HG03354 (cell line): ENCODE measurements around the gene SEMA5B.

Experiments used
- ATAC-seq: cut with Tn5 transposase; IDR thresholded peaks from one replicate; pipeline ENCODE4 v1.9.1; 2021; ENCODE audit warnings: mild to moderate bottlenecking; ENCODE audit not compliant: unreplicated experiment, poor library complexity, severe bottlenecking

SEMA5B gene

DNA sequence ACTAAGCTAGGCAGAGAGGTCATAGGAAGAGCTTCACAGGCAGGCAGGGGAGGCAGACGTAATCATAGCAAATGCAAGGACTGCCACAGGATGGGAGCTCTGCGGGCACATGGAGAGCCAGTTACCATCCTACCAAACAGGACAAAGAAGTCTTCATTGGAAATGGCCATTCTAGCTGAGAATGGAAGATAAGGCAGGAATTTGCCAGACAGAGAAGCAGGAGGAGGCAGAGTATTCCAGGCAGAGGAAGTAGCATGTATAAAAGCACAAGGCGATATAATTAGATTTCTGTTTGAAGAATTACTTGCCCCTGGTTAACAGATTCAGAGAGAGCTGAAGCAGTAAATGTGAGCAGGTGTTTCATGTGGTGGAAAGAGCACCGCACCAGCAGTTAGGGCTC lies 3.5 kb upstream of the SEMA5B start:
- ATAC-seq, result no peak

DNA sequence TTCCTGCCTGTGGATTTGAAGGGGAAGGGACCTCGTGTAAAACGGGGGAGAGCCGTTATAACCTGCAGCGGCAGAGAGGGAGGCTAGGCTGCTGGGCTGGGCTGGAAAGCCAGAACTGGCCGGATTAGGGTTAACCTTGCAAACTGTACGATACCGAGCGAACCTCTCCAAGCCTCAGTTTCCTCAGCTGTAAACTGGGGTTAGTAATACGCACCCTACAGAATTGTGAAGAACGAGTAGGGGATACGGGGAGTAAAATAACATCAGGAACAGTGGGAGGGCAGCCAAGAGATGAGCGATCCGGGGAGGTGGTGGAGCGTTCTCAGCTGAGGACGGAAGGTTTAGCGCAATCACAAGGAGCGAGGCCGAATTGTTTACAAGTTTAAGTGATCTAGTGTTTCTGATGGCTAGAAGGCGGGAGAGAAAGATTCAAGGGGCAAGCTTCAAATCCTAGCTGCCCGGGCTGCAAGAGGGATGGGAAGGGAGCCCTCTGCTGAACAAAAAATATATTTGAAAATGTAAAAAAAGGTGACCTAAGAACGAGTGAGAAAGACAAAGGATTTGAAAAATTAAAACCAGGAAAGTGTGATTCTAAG lies 768 bp upstream of the SEMA5B start:
- ATAC-seq, result no peak

DNA sequence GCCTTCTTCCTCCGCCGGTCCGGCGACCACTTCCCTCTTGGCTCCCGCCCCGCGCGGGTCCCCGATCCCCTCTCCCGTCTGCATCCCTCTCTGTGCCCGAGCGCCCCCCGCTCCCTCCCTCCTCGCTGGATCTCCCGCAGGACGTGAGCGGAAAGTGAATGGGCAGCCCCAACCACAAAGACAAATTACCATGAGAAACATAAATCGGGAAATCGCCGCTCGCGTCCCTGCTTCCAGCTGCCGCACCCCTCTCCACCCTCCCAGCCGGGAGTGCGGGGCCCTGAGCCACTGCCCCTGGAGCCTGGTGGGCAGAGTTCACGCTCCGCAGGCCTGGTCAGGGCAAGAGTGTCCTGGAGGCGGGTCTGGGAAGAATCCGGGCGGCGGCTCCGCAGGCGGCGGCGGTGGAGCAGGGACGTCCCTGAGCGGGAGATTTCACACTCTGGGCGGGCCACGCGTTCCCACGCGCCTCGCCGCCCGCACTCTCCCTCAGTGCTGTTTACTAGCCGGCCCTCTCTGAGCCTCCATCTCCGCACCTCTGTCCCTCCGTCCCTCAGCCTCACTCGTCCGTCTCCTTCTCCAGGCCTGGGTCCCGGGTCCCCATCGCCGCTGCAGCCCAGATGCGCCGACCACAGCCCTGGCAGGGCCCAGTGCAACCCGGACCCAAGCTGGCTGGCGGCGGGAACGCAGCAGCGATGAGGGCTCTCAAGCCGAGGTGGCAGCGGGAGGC lies 835 bp downstream of the SEMA5B start:
- no peak for ATAC-seq

DNA sequence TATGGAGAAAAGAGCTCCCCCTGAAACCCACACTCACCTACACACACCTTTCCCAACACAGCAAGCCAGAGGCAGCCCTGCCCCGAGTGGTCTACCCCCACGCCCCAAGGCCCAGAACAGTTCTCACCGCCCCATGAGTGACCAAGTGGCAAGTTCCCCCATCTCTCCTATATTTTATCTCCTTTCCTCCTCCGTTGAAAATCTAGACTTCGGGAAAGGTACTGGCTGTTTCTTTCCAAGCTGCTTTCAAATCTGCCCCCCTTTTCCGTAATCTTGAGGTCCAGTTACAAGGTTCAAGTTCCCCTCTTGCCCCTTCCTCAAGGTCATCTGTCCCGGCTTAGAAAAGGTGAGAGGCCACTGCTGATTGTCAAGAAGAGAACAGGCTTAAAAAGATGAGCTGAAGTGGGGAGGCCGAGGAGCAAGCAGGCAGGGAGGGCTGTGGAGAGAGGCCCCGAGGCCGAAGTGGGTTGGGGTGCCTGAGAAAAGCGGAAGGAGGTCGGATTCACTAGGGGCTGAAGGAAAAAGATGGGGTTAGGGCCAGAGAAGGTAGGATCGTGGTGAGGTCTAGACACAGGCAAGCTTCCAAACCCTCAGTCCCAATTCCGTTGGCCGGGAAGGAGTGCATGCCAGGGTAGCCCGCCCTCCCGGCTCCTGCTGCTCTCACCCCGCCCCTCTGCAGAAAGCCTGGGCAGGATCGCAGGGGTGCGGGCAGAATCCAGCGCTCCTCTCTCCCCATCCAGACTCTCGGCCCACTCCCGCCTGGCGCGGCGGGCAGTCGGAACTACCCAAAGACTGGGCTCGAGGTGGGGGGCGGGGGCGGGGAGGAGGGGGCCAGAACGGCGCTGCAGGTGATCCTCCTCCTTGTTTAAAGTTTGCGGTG lies 1.7 kb downstream of the SEMA5B start:
- no peak for ATAC-seq

DNA sequence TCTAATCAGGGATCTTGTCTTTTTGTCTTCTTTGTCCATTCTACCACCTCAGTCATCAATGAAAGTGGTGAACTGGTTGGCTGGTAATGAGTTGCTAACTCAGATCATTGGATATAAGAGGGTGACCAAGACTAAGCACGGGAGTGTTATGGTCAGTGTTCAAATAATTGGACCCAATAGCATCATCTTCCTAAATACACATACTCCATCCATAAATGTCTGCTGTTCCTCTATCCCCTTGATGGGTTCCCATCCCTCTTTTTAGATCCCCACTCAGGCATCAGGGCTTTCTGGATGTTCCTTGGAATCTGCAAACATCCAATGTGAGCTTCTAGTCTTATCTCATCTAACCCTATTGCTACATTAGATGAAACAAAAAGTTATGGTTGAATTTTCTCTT lies 3.5 kb downstream of the SEMA5B start:
- ATAC-seq, result no peak

DNA sequence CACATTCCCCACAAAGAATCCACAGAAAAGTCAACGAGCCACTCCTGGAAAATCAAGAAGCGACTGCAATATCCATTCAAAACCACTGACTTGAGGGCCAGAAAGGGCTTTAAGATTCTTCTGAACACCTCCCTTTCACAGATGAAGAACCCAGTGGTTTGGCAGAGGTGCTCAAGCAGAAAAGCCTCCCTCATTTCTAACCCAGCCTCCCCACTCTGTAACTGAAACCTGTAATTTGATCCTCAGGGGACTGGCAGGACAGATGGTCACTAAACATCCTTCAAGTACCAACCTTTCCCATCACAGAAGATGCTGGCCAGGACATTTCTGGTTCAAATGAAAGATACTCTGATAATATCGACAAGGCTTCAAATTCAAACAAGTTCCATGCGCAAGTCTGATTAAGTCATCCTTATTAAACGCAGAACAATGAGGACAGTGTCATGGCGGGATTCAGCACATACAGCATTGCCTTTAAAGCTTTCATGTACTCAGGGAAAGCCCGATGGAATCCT lies 5.5 kb downstream of the SEMA5B start:
- ATAC-seq, result no peak

DNA sequence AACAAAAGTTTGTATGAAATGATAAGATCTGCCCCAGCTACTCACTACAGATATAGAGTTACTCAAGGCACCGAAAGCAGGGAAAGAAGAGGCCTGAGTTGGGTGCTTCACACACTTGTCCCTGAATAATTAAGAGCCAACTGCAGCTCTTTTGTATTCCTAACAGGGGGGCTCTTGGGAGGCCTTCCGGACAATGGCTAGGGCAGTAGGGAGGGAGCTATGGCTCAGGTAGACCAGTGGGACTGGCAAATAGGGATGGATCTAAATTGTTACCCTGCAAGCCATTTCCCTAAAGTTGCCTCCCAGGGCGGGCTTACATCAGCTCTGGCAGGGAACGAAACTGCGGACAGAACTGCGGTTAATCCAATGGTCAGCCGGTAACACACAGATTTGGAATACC lies 6.2 kb downstream of the SEMA5B start:
- ATAC-seq, result no peak

DNA sequence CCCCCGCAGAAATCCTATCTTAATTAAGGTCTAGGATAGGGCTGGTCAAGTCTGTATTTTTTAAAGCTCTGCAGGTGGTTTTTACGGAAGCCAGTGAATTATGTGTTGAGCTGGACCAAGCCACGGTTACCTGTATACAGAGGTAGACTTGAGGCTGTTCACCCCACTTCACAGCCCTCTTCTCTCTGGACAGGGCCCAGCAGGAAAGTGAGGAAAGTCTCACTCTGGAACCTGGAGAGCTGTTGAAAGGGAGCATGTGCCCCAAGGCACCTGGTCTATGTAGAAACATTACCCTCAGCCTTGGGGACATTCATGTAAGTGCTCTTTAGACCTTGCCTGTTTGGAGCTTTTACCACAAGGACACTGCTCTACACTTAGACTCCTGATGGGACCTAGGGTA lies 6.9 kb downstream of the SEMA5B start:
- ATAC-seq, result no peak

DNA sequence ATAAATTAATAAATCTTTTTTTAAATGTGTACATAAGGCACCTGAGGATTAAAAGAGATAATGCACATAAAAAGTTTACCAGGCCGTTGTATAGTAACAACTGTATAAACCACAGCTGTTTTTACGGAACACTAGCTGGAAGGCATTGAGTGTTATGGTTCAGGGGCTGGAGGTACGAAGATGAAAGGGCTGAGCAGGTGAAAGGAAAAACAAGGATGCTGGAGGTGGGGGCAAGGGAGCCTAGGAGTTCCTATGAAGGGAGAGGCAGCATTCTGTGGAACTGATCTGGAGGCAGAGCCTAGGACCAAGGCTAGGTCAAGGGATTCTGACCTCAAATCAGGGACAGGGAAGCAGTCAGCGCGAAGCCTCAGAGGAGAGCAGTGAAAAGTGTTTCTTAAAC lies 8.0 kb downstream of the SEMA5B start:
- no peak for ATAC-seq

DNA sequence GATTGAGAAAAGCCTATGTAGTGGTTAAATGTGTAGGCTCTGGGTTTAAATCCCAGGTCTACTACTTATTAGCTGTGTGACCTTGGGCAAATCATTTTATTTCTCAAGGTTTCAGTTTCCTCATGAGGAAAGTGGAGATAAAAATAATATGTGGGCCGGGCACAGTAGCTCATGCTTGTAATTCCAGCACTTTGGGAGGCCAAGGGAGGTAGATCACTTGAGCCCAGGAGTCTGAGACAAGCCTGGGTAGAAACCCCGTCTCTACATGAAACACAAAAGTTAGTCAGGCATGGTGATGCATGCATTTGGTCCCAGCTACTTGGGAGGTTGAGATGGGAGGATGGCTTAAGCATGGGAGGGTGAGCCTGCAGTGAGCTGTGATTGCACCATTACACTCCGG lies 8.4 kb downstream of the SEMA5B start:
- no peak for ATAC-seq

DNA sequence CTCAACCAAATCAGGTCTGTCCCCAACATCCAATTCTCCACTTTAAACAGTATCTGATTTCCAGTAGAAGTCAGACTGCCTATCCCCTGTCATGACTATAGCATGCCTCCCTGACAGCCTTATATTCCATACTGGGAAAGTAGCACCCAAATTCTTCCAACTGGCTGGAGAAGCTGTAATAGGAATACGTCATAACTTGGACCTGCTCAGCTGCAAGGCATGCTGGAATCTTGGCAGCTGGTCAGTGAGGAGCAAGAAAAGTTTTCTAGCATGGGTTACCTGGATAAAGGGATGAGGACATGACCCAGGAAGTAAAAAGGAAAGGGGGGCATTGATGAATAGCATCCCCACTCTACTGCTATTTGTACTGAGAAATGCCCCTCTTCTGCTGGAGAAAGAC lies 8.9 kb downstream of the SEMA5B start:
- ATAC-seq, result no peak

DNA sequence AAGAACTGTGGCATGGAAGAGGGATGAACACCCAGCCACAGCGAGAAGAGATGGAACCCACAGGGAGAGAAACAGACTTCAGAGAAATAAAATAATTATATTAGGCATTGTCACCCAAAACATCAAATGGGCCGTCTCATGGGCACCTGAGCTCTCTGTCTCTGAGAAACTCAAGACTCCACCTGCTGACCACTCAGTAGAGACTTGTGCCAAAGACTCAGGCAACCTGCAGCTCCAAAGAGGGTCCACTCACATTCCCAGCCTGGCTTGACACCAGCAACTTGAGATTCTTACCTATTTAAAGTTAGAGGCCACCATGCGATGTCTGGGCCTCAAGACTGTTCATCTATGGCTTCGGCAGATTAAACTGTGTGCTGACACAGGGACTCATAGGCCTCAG lies 12.0 kb downstream of the SEMA5B start:
- ATAC-seq, result no peak

DNA sequence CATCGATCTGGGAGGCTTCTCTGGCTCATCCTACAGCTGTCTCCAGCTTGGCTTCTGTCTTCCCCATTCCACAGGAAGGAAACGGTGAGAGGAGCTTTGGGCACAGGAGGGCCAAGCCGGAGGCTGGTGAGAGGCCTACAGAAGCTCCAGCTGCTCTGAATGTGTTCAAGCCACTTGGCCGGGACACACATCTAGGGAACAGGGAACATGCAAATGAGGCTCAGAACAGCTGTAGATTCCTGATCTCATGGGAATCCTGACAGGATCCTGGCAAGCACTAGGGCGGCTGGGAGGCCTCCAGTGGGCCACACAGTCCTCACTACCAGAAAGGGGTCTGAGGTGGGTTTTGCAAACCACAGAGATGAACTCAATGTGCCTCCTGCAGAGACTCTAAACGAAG lies 13.7 kb downstream of the SEMA5B start:
- no peak for ATAC-seq

DNA sequence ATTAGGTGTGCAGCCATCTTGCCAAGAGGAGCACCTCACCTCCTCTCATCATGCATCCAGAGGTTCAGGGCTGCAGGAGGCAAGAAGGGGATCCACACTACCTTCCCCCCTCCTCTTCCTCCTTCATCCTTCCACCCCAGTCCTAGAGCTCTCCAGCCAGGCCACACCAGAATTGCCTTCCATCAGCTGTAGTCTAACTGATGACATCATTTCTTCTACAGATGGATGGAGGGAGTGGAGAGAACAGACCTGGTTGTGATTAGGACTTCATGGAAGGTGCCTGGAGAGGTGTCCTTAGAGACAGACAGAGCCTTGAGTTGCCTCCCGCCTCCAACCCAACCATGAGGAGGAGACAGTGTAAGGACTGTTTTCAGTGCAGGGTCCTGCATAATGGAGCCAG lies 14.9 kb downstream of the SEMA5B start:
- ATAC-seq, result no peak

DNA sequence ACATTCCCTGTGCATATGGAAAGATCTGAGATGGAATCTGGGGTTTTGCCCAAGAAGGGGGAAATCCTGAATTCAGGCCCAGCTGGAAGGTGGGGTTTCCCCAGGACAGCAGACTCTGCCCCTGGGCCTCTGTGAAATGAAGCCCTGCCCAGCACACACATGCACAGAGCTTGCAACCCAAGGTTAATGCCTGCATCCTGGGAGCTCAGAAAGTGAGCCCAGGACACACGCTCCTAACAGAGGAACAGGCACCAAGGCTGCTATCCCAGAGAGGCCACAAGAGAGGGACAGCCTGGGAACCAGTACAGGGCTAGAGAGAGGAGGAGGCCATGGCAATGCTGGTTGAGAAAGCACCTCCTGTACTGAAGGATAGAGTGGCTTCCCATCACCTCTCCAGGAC lies 16.1 kb downstream of the SEMA5B start:
- ATAC-seq, result no peak

DNA sequence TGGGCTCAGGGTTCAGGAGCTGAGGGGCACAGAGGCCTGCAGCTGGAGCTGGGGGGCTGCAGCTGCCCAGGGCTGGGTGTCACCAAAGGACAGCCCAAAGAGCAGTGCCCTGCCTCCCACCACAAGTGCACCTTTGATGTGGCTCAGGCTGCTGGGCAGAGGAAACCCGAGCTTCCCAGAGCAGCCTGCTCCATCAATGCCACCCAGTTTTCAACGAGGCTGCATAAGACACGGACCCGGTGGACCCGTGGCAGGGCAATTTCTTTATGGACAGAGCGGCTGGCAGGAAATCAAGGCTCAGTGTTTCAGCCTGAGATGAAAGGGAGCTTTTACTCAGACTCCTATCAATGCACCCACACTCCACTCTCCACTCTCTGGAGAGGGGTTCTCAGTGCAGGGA lies 18.7 kb downstream of the SEMA5B start:
- ATAC-seq, result no peak

DNA sequence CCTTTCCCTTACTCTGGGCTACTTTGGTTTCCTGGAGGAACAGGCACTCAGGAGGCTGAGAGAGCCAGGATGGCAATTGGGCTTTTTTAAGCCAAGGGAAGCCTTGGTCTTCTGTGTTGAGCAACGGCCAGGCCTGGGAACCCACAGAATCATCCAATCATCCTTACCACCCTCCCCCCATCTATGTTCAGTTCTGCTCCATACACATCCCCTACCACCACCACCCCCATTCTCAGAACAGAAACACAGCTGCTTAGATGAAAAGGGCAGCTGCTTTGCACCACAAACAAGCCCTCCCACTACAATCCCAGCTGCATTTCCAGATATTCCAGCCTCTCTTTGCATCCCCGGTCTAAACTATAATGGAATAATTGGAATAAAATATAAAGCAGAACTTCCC lies 21.0 kb downstream of the SEMA5B start:
- ATAC-seq, result no peak

DNA sequence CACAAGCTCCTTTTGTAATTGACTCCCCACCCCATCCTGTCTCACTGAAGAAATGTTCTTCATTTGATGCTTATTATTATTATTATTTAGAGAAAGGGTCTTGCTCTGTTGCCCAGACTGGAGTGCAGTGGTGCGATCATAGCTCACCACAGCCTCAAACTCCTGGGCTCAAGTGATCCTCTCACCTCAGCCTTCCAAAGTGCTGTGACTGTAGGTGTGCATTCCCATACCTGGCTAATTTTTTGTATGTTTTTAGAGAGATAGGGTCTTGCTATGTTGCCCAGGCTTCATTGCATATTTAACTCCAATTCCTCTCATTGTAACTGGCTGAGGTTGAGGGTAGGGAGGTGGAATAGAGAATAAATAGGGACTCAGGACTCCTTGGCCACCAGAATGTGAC lies 22.3 kb downstream of the SEMA5B start:
- no peak for ATAC-seq

DNA sequence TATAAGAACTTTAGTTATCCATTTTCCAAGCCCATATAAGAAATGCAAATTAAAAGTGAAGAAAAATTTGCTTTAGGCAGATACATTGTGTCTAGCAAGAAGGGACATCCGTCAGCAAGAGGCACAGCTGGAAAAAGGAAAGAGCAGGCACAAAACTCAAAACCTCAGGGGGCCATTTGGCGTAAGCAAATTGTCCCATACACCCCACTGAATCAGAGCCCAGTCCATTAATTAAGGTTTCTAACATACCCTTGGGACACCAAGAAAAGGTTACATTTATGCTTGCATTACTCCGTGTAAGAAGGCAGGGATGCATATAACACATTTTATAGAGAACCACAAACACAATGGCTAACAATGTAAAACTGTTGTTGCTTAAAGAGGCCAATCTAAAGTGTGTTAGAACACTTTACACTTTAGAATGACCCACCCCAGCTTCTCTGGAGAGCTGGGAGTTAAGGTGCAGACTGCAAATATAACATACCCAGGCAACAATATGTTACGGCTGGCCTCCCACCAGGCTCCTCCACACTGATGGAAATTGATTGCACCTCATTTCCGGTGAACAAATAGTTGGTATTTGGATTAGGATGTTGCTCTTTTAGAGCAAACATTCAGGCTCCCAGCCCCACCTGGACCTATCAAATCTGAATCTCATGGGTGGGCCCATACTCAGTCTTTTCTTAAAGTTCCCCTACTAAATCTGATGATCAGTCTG lies 23.2 kb downstream of the SEMA5B start:
- ATAC-seq, result no peak
